HUES6 (cell line): ENCODE data around the gene OVCH2.
"Not testable (repeated sequence)": the region's sequence is repeated elsewhere in the genome, so short reads cannot be mapped to it uniquely, and the experiment has no call there.

Experiments
- H3K27ac ChIP-seq: 2 replicates; pipeline ENCODE4 v1.7.0; 2013; ENCODE audit warnings: low read depth, mild to moderate bottlenecking, low read length, inconsistent platforms
- H3K27me3 ChIP-seq: 2 replicates; pipeline ENCODE4 v1.6.1; 2013; ENCODE audit warnings: low read length; ENCODE audit not compliant: control insufficient read depth, insufficient read depth
- H3K36me3 ChIP-seq: 2 replicates; pipeline ENCODE4 v1.6.1; 2013; ENCODE audit warnings: low read length; ENCODE audit not compliant: control insufficient read depth, insufficient read depth
- H3K4me1 ChIP-seq: 2 replicates; pipeline ENCODE4 v1.6.1; 2013; ENCODE audit warnings: low read length; ENCODE audit not compliant: control insufficient read depth, insufficient read depth
- H3K4me3 ChIP-seq: 2 replicates; pipeline ENCODE4 v1.5.1; 2013; ENCODE audit warnings: low read depth, low read length
- H3K9ac ChIP-seq: one replicate; pipeline ENCODE4 v1.6.1; 2013; ENCODE audit warnings: mild to moderate bottlenecking, low read length
- H3K9me3 ChIP-seq: 2 replicates; pipeline ENCODE4 v1.6.1; 2013; ENCODE audit warnings: low read depth, low read length; ENCODE audit not compliant: control insufficient read depth, insufficient read depth

Gene OVCH2

GRCh38 chr11:7671347-7672215 is 34.7 kb downstream of the OVCH2 start:
- Histone ChIP-seq H3K4me1 (peaks cover 19% of the 10 kb centered on the region), H3K4me3 (no peak overlapping the region), H3K27ac (no peak overlapping the region), H3K9ac (no peak overlapping the region), H3K9me3 (no peaks in the 10 kb centered on the region), H3K27me3 (no peaks in the 10 kb centered on the region; the same call in 1 of the 2 replicates), H3K36me3 (peaks cover 21% of the 10 kb centered on the region)

- no peak overlapping the region for H3K9ac ChIP-seq
- no peaks in the 10 kb centered on the region; the same call in 1 of the 2 replicates for H3K27me3 ChIP-seq
- H3K9me3 ChIP-seq, result 0 out of 2 replicates have a peak, but pooled peaks cover under 1% of the 10 kb centered on the region
- no peak overlapping the region for H3K27ac ChIP-seq
- peaks cover 19% of the 10 kb centered on the region for H3K4me1 ChIP-seq
- H3K36me3 ChIP-seq, result peaks cover 28% of the 10 kb centered on the region
- no peak overlapping the region for H3K4me3 ChIP-seq
These were observed 35.6 kb downstream of the OVCH2 start for GRCh38 chr11:7670641-7671040.

GRCh38 chr11:7668911-7669310 is 37.4 kb downstream of the OVCH2 start:
- Histone ChIP-seq H3K9me3 (peaks cover 12% of the 10 kb centered on the region), H3K27me3 (no peaks in the 10 kb centered on the region), H3K4me1 (peaks cover 15% of the 10 kb centered on the region), H3K4me3 (no peak overlapping the region), H3K9ac (no peak overlapping the region), H3K27ac (no peak overlapping the region), H3K36me3 (peaks cover 44% of the 10 kb centered on the region)

- Histone ChIP-seq H3K27ac (no peak overlapping the region), H3K9me3 (peaks cover 12% of the 10 kb centered on the region), H3K4me1 (peaks cover 15% of the 10 kb centered on the region), H3K4me3 (no peak overlapping the region), H3K27me3 (no peaks in the 10 kb centered on the region), H3K9ac (no peak overlapping the region), H3K36me3 (peaks cover 45% of the 10 kb centered on the region)
These were observed 37.8 kb downstream of the OVCH2 start for GRCh38 chr11:7668464-7668863.

- H3K27ac ChIP-seq, result no peak overlapping the region
- peaks cover 12% of the 10 kb centered on the region for H3K9me3 ChIP-seq
- H3K36me3 ChIP-seq, result peaks cover 45% of the 10 kb centered on the region
- H3K4me1 ChIP-seq, result peaks cover 11% of the 10 kb centered on the region; the same call in 1 of the 2 replicates
- H3K4me3 ChIP-seq, result no peak overlapping the region
- no peak overlapping the region for H3K9ac ChIP-seq
- H3K27me3 ChIP-seq, result no peaks in the 10 kb centered on the region
These were observed 38.8 kb downstream of the OVCH2 start for GRCh38 chr11:7667460-7667859.

- H3K27me3 ChIP-seq, result no peaks in the 10 kb centered on the region
- no peak overlapping the region for H3K27ac ChIP-seq
- no peak overlapping the region for H3K4me3 ChIP-seq
- H3K9me3 ChIP-seq, result peaks cover 12% of the 10 kb centered on the region
- peaks cover 11% of the 10 kb centered on the region; the same call in 1 of the 2 replicates for H3K4me1 ChIP-seq
- no peak overlapping the region for H3K9ac ChIP-seq
- peaks cover 45% of the 10 kb centered on the region for H3K36me3 ChIP-seq
These were observed 39.9 kb downstream of the OVCH2 start for GRCh38 chr11:7666292-7666866.

- peaks cover 11% of the 10 kb centered on the region; the same call in 1 of the 2 replicates for H3K4me1 ChIP-seq
- H3K27me3 ChIP-seq, result no peaks in the 10 kb centered on the region
- H3K4me3 ChIP-seq, result no peak overlapping the region
- H3K9me3 ChIP-seq, result peaks cover 12% of the 10 kb centered on the region
- H3K36me3 ChIP-seq, result peaks cover 45% of the 10 kb centered on the region
- no peak overlapping the region for H3K27ac ChIP-seq
- no peak overlapping the region for H3K9ac ChIP-seq
These were observed 40.6 kb downstream of the OVCH2 start for GRCh38 chr11:7665473-7666291.

- peaks cover 43% of the 10 kb centered on the region for H3K36me3 ChIP-seq
These were observed 41.4 kb downstream of the OVCH2 start for GRCh38 chr11:7664867-7665266.

GRCh38 chr11:7663531-7663930 is 42.7 kb downstream of the OVCH2 start:
- H3K36me3 ChIP-seq, result peaks cover 36% of the 10 kb centered on the region
- H3K27ac ChIP-seq, H3K4me1 ChIP-seq, H3K27me3 ChIP-seq, H3K4me3 ChIP-seq, H3K9ac ChIP-seq: not testable (repeated sequence)
- peaks cover 12% of the 10 kb centered on the region for H3K9me3 ChIP-seq

More at GRCh38 chr11:7664867-7665266, 41.4 kb downstream of the OVCH2 start:
- peaks cover 11% of the 10 kb centered on the region; the same call in 1 of the 2 replicates for H3K4me1 ChIP-seq
- H3K27me3 ChIP-seq, result no peaks in the 10 kb centered on the region
- H3K4me3 ChIP-seq, result no peak overlapping the region
- peaks cover 12% of the 10 kb centered on the region for H3K9me3 ChIP-seq
- no peak overlapping the region for H3K27ac ChIP-seq
- no peak overlapping the region for H3K9ac ChIP-seq

GRCh38 chr11:7657306-7658025 is 48.8 kb downstream of the OVCH2 start:
- Histone ChIP-seq H3K36me3 (peaks cover 6% of the 10 kb centered on the region), H3K9ac (no peak overlapping the region), H3K9me3 (no peaks in the 10 kb centered on the region), H3K4me3 (no peak overlapping the region), H3K27me3 (no peaks in the 10 kb centered on the region), H3K4me1 (no peaks in the 10 kb centered on the region), H3K27ac (no peak overlapping the region)
